GM12891 (cell line): ENCODE measurements around the gene REPIN1.
A peak's percentile ranks its signal among the peaks of the same experiment; 100 is the strongest.

ENCODE experiments used
- POLR2A ChIP-seq: IDR thresholded peaks from 2 replicates; pipeline ENCODE4 v1.6.1; 2011; ENCODE audit warnings: low read depth, low read length, control low read depth
- POLR2AphosphoS5 ChIP-seq: IDR thresholded peaks from 2 replicates; pipeline ENCODE4 v1.6.1; 2011; ENCODE audit warnings: low read depth, low read length, control low read depth
- SPI1 ChIP-seq: IDR thresholded peaks from 2 replicates; pipeline ENCODE4 v1.6.1; 2011; ENCODE audit warnings: low read depth, low read length, control low read depth
- TAF1 ChIP-seq: IDR thresholded peaks from 2 replicates; pipeline ENCODE4 v1.6.1; 2011; ENCODE audit warnings: low read depth, low read length, control low read depth

DNA sequence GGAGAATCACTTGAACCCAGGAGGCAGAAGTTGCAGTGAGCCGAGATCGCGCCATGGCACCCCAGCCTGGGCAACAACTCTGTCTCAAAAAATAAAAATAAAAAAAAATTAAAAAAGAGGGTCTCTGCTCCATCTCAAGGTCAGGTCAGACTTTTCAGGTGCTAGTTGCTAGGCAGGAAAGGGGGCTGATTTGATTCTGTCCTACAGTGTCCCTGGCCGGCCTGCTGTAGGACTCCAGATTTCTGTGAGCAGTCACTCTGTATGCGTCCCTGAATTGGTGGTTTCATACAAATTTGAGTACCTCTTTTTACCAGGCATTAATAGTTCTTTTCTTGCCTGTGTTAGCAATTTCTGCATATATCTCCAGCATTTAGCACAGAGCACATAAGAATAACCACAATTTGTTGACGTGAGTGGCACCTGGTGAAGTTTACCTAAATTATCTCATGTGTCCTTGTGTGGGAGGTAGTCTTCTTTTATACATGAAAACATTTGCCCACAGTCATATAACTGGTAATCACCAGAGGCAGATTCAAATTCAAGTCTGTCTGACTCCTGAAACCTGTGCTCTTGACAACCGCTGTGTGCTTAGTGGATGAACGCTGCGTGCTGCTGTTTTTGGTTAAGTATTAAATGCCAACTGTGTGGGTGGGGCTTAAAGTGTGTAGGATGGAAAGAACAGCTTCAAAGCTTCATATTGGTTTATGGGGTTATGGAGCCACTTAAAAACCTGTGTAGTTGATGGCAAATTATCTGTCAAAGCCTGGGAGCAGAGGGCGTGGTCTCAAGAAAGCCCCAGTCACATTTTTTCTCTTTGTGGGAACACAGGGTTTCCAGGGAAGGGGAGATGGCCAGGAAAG, 7.3 kb downstream of the REPIN1 start:
- TF ChIP-seq POLR2A (no peak), POLR2AphosphoS5 (no peak), TAF1 (0 out of 2 replicates have a peak, but pooled peaks have one; percentile 45), SPI1 (no peak)
